DLD1 (cell line): ENCODE results near the gene SURF4.

Experiments
- in situ Hi-C: cut with HindIII; loops from 2 replicates; pipeline ENCODE4 v1.10.0; 2017; ENCODE audit warnings: low sequenced_read_pairs

The SURF4 gene

DNA sequence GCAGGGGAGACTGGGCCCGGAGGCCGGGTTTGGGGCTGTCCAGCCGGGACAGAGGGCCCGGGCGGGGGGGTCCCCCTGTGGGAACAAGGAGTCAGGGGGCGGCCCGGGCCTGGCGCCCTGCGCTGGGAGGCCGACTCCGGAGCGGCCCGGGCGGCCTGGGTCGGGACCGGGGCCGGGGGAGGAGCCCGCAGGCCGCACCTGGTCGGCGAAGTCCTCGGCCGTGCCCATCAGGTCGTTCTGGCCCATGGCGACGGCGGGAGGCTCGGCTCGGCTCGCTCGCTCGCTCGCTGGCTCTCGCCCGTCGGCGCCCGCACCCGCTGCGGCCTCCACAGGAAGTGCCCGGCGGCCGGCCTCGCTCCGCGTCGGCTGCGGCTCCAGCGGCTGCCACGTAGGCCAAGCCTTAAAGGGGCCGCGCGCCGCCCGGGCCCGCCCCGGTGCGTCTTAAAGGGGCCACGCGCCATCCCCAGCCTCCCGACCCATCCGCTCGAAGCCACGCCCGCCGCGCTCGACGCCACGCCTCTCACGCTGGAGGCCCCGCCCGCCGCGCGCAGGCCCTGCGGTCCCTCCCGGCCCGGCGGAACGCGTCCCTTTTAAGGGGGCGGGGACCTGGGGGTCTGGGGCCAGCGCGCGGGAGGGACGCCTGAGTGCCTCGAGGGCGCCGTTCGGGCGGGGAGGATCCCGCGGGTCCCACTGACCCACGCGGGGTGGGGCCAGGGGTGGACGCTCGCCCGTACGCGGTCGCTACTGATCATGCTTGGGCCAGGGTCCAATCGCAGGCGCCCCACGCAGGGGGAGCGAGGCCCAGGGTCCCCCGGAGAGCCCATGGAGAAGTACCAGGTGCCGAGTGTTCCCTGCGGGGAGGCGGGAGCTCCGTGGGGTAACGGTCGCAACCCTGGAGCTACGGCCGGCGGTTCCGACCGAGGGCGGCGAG lies at the start of gene SURF4, which contains the start of gene STKLD1:
Gene SURF4, minus strand, starts transcription at position 337 of the 931 bp plus-strand sequence. Its CDS starts 91 bp downstream, at position 246.
Gene STKLD1, plus strand, starts transcription at position 643 of the 931 bp plus-strand sequence. Its CDS starts 108 bp downstream, at position 751.
- in situ Hi-C loops, result loop anchor here (5.0 to 10.0 kb wide), 3 partner anchors 41 to 351 kb away; partner anchors contain the start of gene REXO4

- in situ Hi-C loops, result no loop called here
These were observed 49.3 kb upstream of the SURF4 start for GRCh38 chr9:133425049-133425632.

DNA sequence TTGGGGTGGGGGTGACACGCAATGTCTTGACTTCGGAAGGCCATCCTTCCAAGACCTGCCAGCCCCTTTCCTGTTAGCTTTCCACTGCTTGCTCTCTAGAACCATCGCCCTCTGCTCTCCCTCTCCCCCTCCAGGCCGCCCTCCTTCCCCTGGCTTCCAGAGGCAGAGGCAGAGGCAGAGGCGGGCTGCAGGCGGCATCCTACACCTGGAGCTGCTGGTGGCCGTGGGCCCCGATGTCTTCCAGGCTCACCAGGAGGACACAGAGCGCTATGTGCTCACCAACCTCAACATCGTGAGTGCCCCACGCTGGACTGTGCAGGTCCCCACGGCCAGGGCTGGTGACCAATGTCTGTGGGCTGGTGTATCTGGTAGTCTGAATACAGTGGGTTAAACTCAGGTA lies 48.3 kb upstream of the SURF4 start:
- in situ Hi-C loops, result no loop called here

- in situ Hi-C loops, result no loop called here
These were observed 47.4 kb upstream of the SURF4 start for GRCh38 chr9:133423216-133423615.

GRCh38 chr9:133421615-133422542 lies 46.0 kb upstream of the SURF4 start, which contains the start of gene ADAMTS13:
Gene ADAMTS13, plus strand, starts transcription at chr9:133422367. Its CDS starts 77 bp downstream, at chr9:133422444.
- in situ Hi-C loops, result no loop called here

DNA sequence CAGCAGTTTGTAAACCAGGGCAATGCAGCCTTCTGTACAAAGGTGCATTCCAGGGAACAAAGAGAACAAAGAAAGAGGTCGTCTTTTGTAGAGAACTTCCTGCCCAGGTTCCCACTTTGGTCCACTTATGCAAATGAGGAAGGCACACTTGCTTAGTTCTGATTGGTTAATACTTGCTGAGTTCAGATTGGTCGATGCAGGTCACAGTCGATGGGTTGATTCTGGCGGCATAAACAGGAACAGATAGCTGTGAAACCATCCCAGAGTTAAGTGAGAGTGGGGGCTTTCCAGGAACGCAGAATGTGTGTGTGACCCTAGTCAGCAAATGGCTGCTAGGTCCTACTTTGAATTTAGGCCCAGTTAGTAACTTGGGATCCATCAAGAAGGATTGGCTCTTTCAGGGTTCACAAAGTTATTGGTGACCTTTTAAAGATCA lies 44.5 kb upstream of the SURF4 start:
- in situ Hi-C loops, result no loop called here

DNA sequence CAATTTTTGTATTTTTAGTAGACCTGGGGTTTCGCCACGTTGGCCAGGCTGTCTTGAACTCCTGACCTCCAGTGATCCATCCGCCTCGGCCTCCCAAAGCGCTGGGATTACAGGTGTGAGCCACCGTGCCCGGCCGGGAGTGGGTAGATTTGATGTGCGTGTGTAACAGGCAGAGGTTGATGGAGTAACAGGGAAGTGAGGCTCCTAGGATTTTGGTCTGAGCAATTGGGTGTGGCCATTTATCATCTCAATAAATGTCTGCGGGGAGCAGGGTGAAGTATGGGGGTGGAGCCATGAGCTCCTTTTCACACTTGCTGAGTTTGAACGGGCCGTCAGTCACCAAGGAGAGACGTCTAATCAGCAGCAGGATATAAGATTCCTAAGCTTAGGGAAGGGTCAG lies 43.1 kb upstream of the SURF4 start:
- in situ Hi-C loops, result loop anchor here (5.0 kb wide), 1 partner anchor 42 kb away; the partner anchor contains the start of genes STKLD1 and SURF4

- in situ Hi-C loops, result loop anchor here (5.0 kb wide), 1 partner anchor 40 kb away; the partner anchor contains the start of genes STKLD1 and SURF4
These were observed 41.9 kb upstream of the SURF4 start, which contains the start of gene REXO4 for GRCh38 chr9:133417541-133418461. Gene REXO4, minus strand, starts transcription at chr9:133418010. Its CDS starts 166 bp downstream, at chr9:133417844.

DNA sequence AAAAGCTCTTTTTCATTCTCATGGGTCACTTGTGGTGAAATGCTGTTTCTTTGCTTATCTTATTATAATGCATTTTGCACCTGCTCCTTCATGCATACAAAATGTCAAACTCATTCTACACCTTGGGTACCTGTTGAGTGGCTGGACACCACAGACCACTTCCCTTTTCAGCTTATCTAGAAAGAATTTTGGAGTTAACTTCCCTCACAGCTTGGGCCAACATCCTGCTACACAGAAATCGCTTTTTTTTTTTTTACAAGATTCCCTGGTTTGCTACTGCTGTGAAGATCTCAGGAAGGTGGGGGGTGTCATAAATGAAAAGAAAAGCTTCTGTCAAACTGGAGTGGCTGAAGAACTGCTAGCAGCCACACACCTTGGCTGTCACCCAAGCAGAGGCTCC lies 39.3 kb upstream of the SURF4 start:
- in situ Hi-C loops, result loop anchor here (5.0 kb wide), 1 partner anchor 38 kb away; the partner anchor contains the start of genes STKLD1 and SURF4

- in situ Hi-C loops, result no loop called here
These were observed 32.2 kb upstream of the SURF4 start for GRCh38 chr9:133408042-133408441.

DNA sequence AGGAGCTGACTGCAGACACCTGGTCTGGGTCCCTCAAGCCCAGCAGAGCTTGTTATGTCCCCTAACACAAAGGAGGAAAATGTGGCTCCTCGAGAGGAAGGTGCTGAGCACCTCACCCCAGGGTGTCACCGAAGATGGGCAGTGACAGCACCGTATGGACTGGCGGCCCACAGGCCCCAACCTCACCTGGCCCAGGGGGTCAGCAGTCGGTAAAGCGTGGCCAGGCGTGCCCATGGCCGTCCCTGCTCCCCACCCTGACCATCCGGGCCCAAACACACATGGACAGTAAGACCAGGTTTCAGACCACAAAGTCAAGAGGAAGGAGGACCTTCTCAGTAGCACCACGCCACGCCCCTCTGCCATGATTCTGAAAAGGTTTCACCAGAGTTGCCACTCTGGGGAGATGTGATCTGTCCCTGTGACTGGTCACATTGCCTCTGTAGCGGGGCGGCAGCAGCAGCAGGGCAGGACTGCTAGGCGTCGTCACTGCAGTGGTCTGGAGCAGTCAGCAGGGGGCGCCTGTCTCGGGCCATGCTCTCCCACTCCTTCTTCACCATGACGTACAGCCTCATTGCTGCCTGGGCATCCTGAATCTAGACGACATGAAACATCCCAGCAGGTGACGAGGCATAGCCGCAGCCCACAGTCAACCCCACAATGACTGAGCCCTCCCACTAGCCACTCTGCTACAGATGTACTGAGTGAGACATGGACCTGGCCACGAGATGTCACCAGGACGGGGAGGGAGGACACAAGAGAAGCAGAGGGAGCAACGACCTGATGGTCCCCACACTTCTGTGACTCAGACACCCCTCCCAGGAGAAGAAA lies 30.8 kb upstream of the SURF4 start:
- in situ Hi-C loops, result no loop called here

GRCh38 chr9:133405508-133406438 lies 29.9 kb upstream of the SURF4 start:
- in situ Hi-C loops, result no loop called here

GRCh38 chr9:133404454-133405002 lies 28.7 kb upstream of the SURF4 start:
- in situ Hi-C loops, result no loop called here

GRCh38 chr9:133403766-133404453 lies 28.1 kb upstream of the SURF4 start:
- in situ Hi-C loops, result no loop called here

DNA sequence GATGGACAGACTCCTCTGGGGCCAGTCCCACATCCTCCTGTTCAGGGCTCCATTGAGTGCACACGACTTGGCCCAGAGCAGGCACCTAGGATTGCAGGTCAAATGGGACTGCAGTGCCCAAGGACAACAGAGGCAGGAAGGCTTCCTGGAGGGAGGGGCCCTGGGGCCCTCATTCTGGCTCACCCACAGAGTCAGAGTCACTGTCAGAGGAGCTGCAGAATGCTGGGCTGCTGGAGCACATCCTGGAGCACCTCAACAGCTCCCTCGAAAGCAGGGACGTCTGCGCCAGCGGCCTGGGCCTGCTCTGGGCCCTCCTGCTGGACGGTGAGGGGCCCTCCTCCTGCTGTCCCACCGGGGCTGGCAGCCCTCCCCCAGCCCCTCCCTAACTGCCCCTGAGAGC lies 26.8 kb upstream of the SURF4 start:
- in situ Hi-C loops, result no loop called here

DNA sequence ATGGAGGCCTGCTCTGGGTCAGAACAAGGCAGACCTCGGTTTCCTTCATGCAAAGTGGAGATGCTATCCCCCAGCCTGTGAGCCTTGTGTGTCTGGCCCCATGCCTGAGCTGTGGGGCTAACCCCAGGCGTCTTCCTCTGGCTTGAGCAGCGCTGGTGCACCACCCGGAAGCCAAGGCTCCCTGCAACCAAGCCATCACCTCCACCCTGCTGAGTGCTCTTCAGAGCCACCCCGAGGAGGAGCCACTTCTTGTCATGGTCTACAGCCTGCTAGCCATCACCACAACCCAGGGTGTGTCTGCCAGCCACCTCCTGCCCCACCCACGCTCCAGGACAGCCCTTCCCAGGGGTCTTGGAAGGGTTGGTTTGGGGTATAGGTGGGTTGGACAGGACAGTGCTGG lies 25.7 kb upstream of the SURF4 start:
- in situ Hi-C loops, result no loop called here
